ENCODE measurements around the gene MAP3K5. TPM values are rescaled to one million over a fixed set of nuclear protein-coding genes. Genes with fewer than 3 reads are reported as not detected.
"Not testable (repeated sequence)": the region's sequence is repeated elsewhere in the genome, so short reads cannot be mapped to it uniquely, and the experiment has no call there.

MAP3K5 gene
- total RNA-seq, 6 donors from 2014 or later, result 26.4 to 45.1 (median 41.8) TPM

DNA sequence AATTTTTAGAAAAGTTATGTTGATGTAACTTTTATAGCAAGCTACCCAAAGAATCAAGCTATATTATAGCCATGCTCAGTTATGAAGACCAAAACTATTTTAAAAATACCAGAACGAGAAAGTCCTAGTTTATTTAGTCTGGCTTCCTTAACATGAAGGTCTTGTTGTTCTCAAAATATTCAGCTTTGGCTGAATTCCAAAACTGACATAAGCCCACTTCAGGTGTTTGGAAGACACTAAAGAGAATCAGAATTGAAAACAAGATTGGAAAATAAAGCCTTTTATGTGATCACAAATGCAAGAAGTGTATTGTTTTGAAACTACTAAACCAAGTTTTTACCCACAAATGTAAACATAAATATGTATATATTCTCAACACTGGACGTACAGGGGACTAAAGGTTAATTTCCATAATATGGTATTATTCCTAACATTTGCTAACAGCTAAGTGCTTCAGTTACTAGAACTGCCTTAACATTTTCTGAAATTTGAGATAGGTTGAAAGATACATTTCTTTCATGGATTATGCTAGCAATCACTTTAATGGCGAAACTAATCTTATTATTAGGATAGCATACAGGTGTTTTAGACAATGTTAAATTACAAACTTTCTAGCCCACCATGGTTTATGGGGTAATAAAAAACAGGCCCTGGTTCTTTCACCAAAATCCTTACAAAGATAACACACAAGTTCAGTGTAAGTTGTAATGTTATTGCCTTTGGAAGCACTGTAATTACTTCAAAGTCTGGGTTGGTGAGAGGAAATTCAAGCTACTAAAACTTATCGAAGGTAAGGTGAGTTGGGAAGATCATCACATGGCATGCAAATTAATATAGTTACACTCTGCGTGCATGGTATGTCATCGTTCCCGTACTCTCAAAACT is 1.6 kb downstream of the MAP3K5 start:
- DNase-seq, result no peak
- peak overlapping the region; percentile 80 to 97 (median 92) for H3K4me3 ChIP-seq
- peak overlapping the region; percentile 97 to 99 (median 98) for H3K27ac ChIP-seq
- no peaks in the 10 kb centered on the region for H3K27me3 ChIP-seq
- H3K36me3 ChIP-seq, result no peaks in the 10 kb centered on the region
- no peak for TF ChIP-seq POLR2AphosphoS5 (IDR thresholded peaks at IDR 0.05)
- no peaks in the 10 kb centered on the region for H3K9me3 ChIP-seq
- peaks cover 33 to 57% (median 46%) of the 10 kb centered on the region in 4 donors for H3K4me1 ChIP-seq
- 12 to 13% methylated on average over 7 of the region's 7 CpGs for WGBS, 2 donors
- no peak for ATAC-seq (ENCODE audit: low FRiP score in 2 of 2)

DNA sequence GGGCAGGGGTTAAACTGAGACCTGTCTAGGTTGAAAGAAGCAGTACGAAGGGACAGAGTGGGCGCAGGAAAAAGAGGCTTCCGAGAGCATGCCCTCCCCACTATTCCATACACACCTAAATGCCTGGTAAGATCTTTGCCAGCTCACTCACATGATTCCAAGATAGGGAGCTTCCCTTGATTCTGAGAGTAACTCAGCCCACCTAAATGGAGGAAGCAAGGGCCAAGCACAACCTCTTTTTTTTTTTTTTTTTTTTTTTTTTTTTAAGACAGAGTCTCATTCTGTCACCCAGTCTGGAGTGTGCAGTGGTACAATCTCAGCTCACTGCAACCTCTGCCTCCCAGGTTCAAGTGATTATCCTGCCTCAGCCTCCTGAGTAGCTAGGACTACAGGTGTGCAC is 2.8 kb downstream of the MAP3K5 start:
- H3K27me3 ChIP-seq; H3K36me3 ChIP-seq; ATAC-seq (ENCODE audit: low FRiP score in 2 of 2); H3K9me3 ChIP-seq; DNase-seq: not testable (repeated sequence)
- peak overlapping the region in 3 of 4 donors; percentile 97 to 99 (median 98) for H3K27ac ChIP-seq
- H3K4me1 ChIP-seq, result peaks cover 40 to 69% (median 53%) of the 10 kb centered on the region in 4 donors
- peak overlapping the region; percentile 19 to 93 (median 85) for H3K4me3 ChIP-seq
- WGBS, 2 donors, result 74 to 77% methylated on average over 3 of the region's 3 CpGs

DNA sequence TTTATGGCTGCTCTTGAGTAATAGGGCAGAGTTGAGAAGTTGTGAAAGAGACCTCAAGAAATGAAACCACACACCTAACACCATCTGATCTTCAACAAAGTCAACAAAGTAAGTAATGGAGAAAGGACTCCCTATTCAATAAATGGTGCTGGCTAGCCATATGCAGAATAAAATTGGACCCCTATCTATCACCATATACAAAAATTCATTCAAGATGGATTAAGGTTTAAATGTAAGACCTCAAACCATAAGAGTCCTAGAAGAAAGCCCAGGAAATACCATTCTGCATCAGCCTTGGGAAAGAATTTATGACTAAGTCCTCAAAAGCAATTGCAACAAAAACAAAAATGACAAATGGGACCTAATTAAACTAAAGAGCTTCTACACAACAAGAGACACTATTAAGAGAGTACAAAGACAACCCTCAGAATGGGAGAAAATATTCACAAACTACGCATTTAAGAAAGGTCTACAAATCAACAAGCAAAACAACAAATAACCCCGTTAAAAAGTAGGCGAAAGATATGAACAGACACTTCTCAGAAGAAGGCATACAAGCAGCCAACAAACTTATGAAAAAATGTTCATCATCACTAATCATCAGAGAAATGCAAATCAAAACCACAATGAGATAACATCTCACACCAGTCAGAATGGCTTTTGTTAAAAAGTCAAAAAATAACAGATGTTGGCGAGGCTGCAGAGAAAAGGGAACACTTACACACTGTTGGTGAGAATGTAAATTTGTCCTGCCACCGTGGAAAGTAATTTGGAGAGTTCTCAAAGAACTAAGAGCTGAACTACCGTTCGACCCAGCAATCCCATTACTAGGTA is 4.0 kb downstream of the MAP3K5 start:
- DNase-seq, result no peak
- Histone ChIP-seq H3K4me3 (peak overlapping the region in 1 of 4 donors; percentile 80), H3K36me3 (no peaks in the 10 kb centered on the region), H3K27me3 (no peaks in the 10 kb centered on the region), H3K9me3 (no peaks in the 10 kb centered on the region), H3K4me1 (peaks cover 45 to 76% (median 61%) of the 10 kb centered on the region in 4 donors), H3K27ac (peak overlapping the region; percentile 48 to 99 (median 82))
- WGBS, 2 donors, result 57 to 66% methylated on average over 7 of the region's 7 CpGs
- TF ChIP-seq POLR2A (IDR thresholded peaks at IDR 0.05) (peak in 1 of 4 donors; percentile 18), POLR2AphosphoS5 (IDR thresholded peaks at IDR 0.05) (peak in 1 of 2 donors; percentile 53), EP300 (IDR thresholded peaks at IDR 0.05) (no peak)
- no peak for ATAC-seq (ENCODE audit: low FRiP score in 2 of 2)

DNA sequence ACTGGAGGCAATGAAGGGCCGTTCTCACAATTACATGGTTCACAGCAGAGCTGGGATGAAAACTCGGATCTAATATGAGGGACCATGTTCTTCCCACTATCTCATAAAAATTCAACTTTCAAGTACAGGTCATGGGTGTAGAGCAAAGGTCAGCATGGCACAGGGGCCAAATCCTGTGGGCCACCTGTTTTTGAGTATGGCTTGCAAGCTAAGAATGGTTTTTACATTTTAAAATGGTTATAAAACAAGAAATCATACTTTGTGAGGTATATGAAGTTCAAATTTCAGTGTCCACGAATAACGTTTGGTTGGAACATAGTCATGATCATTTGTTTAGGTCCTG is 4.6 kb downstream of the MAP3K5 start:
- H3K27ac ChIP-seq, result peak overlapping the region; percentile 45 to 99 (median 82)
- H3K36me3 ChIP-seq, result no peaks in the 10 kb centered on the region
- TF ChIP-seq EP300 (IDR thresholded peaks at IDR 0.05), result no peak
- TF ChIP-seq POLR2AphosphoS5 (IDR thresholded peaks at IDR 0.05), result no peak
- TF ChIP-seq, protein P1, sequence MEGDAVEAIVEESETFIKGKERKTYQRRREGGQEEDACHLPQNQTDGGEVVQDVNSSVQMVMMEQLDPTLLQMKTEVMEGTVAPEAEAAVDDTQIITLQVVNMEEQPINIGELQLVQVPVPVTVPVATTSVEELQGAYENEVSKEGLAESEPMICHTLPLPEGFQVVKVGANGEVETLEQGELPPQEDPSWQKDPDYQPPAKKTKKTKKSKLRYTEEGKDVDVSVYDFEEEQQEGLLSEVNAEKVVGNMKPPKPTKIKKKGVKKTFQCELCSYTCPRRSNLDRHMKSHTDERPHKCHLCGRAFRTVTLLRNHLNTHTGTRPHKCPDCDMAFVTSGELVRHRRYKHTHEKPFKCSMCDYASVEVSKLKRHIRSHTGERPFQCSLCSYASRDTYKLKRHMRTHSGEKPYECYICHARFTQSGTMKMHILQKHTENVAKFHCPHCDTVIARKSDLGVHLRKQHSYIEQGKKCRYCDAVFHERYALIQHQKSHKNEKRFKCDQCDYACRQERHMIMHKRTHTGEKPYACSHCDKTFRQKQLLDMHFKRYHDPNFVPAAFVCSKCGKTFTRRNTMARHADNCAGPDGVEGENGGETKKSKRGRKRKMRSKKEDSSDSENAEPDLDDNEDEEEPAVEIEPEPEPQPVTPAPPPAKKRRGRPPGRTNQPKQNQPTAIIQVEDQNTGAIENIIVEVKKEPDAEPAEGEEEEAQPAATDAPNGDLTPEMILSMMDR (IDR thresholded peaks at IDR 0.05), result no peak
- TF ChIP-seq POLR2A (IDR thresholded peaks at IDR 0.05), result no peak
- peaks cover 50 to 77% (median 62%) of the 10 kb centered on the region in 4 donors for H3K4me1 ChIP-seq
- WGBS, 2 donors, result 52 to 71% methylated on average over 4 of the region's 4 CpGs
- no peaks in the 10 kb centered on the region for H3K9me3 ChIP-seq
- no peak for ATAC-seq (ENCODE audit: low FRiP score in 2 of 2)
- H3K27me3 ChIP-seq, result no peaks in the 10 kb centered on the region
- no peak for DNase-seq
- no peak overlapping the region for H3K4me3 ChIP-seq

DNA sequence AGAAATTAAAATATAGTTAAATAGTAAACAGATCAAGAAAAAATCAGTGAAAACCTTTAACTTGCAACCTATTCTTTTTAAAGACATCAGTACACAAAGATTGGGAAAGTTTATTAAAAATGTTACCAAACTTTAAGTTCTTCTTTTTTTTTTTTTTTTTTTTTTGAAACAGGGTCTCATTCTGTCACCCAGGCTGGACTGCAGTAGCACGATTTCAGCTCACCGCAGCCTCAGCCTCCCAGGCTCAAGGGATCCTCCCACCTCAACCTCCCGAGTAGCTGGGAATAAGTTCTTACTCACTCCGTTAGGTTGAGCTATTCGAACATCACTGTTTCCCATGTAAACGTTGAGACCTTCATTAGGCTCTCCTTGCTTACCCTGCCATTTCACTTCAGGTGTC is 5.6 kb downstream of the MAP3K5 start:
- 81 to 82% methylated on average over 6 of the region's 6 CpGs for WGBS, 2 donors

More for the DNA sequence above, 5.6 kb downstream of the MAP3K5 start:
- Histone ChIP-seq H3K9me3 (no peaks in the 10 kb centered on the region), H3K27ac (peak overlapping the region in 2 of 4 donors; percentile 66 to 99), H3K4me1 (peaks cover 60 to 88% (median 65%) of the 10 kb centered on the region in 4 donors), H3K27me3 (no peaks in the 10 kb centered on the region), H3K4me3 (no peak overlapping the region), H3K36me3 (no peaks in the 10 kb centered on the region)
- no peak for ATAC-seq (ENCODE audit: low FRiP score in 2 of 2)
- no peak for DNase-seq
- TF ChIP-seq, protein P1 (IDR thresholded peaks at IDR 0.05), result no peak
- TF ChIP-seq EP300 (IDR thresholded peaks at IDR 0.05) (no peak), POLR2AphosphoS5 (IDR thresholded peaks at IDR 0.05) (no peak), POLR2A (IDR thresholded peaks at IDR 0.05) (no peak)
